GM12864 (cell line): ENCODE results near the gene SORBS1.

Source experiments
- DNase-seq: peaks from one replicate; pipeline ENCODE4 v3.0.0-alpha.2; 2011; ENCODE audit warnings: low read depth
- H3K4me3 ChIP-seq: 2 replicates; pipeline ENCODE4 v1.5.1; 2011; ENCODE audit warnings: mild to moderate bottlenecking, low read depth, low read length, control low read depth
- TF ChIP-seq, protein P1 (sequence below): IDR thresholded peaks from 2 replicates; pipeline ENCODE4 v1.5.1; 2011; ENCODE audit warnings: low read depth, mild to moderate bottlenecking, moderate library complexity, low read length, control low read depth, inconsistent platforms; ENCODE audit errors: missing control alignments

SORBS1 gene

DNA sequence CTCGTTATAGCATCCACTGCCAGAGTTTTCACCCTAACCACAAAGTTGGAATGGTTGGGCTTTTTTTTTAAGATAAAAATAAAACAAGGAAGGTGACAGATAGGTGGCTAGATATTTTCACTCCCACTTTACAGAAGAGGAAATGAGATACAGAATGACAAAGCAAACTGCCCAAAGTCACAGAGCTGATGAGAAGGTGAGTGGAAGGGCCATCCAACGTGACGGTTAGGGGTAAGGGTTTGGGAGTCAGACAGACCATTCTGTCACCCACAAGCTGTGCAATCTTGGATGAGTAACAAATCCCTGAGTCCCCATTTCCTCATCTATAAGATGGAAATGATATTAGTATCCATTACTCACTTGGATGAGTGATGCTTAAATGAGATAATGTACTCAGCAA, 163.4 kb downstream of the SORBS1 start:
- H3K4me3 ChIP-seq = no peak overlapping the region
- DNase-seq = no peak
- TF ChIP-seq, protein P1, sequence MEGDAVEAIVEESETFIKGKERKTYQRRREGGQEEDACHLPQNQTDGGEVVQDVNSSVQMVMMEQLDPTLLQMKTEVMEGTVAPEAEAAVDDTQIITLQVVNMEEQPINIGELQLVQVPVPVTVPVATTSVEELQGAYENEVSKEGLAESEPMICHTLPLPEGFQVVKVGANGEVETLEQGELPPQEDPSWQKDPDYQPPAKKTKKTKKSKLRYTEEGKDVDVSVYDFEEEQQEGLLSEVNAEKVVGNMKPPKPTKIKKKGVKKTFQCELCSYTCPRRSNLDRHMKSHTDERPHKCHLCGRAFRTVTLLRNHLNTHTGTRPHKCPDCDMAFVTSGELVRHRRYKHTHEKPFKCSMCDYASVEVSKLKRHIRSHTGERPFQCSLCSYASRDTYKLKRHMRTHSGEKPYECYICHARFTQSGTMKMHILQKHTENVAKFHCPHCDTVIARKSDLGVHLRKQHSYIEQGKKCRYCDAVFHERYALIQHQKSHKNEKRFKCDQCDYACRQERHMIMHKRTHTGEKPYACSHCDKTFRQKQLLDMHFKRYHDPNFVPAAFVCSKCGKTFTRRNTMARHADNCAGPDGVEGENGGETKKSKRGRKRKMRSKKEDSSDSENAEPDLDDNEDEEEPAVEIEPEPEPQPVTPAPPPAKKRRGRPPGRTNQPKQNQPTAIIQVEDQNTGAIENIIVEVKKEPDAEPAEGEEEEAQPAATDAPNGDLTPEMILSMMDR = no peak

DNA sequence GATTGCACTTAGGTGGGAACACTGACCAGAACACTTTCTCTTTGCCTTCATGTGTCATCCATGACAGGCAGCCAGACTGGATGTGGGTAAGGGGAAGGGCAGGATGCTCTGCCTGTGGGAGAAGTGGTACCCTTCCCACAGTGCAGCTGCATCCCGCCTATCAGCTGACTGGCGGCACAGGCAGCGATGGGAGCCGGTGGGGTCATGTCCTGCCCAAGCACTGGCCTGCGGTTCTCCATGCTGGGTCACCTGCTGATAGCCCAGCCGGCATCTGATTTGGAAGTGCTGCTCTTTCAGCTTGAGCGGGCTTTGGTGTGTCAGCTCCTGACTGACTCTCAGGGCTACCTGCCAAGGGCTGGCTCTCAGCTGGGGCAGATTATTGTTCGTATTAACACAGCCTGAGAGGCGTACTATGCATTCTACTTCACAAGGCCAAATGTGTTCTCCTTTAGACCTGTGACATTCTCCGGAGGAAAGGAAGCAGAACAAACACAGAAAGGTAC, 165.2 kb downstream of the SORBS1 start:
- H3K4me3 ChIP-seq = no peak overlapping the region
- TF ChIP-seq, protein P1 = no peak
- DNase-seq = no peak

DNA sequence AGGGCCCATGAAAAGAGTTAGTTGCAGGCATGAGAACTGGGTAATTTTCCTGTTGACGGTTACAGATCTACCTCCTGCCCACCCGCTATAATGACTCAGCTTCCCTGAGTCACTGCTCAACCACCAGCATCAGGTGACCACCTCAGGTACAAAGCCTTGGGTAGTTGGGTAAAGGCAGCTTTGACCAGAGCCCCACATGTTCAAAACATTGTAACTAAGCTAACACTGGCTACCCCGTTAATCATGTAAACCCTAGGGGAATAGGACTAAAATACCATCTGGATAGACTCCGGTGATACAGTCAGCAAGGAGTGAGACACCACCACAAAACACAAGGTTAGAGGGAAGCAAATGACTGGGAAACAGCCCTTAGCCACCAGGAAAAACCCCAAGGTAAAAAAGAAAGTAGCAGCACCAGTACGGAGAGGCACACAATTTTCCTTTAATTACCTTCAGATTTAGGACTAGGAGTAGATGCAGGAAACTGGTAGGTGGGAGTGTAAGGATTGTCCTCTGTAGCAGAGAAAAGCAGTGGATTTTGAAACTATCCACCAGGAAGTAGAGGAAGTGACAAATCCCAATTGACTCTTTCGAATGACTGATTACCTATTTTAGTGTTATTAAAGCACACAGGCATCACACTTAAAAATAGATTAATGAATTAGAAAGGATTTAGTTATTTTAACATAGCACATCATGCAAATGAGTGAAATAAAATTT, 166.8 kb downstream of the SORBS1 start:
- TF ChIP-seq, protein P1 = no peak
- DNase-seq = peak; percentile 49

GRCh38 chr10:95392681-95393164, 168.4 kb downstream of the SORBS1 start:
- peak; percentile 30 for DNase-seq
- no peak overlapping the region for H3K4me3 ChIP-seq
- TF ChIP-seq, protein P1 = no peak

More for the DNA sequence above, 166.8 kb downstream of the SORBS1 start:
- no peak overlapping the region for H3K4me3 ChIP-seq

DNA sequence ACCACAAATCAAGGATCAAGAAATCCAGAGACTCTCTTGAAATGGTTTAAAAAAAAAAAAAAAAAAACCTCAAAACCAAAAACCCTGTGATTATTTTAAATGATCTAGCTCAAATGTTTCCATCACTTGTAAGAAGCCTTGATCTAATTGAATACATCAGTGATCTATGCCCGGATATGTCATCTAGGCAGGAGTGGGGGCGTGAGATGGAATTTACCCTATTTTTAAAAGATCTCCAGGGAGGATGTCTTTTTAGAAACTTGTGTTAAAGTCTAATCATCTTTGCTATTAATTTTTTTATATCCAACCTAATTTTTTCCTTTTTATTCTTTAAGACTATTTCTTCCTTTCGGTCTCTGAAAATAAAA, 169.0 kb downstream of the SORBS1 start:
- TF ChIP-seq, protein P1 = no peak
- DNase-seq = no peak
- H3K4me3 ChIP-seq = no peak overlapping the region

- DNase-seq = no peak
- TF ChIP-seq, protein P1 = no peak
- no peak overlapping the region for H3K4me3 ChIP-seq
These were observed 169.5 kb downstream of the SORBS1 start for GRCh38 chr10:95391581-95392216.
